Uterus (tissue), 4 donors: ENCODE measurements around the gene KIF15. TPM values are rescaled to one million over a fixed set of nuclear protein-coding genes. Genes with fewer than 3 reads are reported as not detected.

ENCODE experiments used
- DNase-seq, 2 donors: peaks; one replicate each; pipeline ENCODE4 v3.0.0-alpha.2; 2019 to 2020
- H3K27ac ChIP-seq, 2 donors: fragments of 200-600 bp; sonication (generic); 1 replicate in 1 of 2; 2 replicates in 1 of 2; pipeline ENCODE4 v1.5.1; 2016 to 2018
- H3K27me3 ChIP-seq, 2 donors: fragments of 200-600 bp; sonication (generic); one replicate each; pipeline ENCODE4 v1.5.1; 2018 to 2019; ENCODE audit warnings: control low read depth in 1 of 2
- H3K36me3 ChIP-seq, 2 donors: fragments of 200-600 bp; sonication (generic); one replicate each; pipeline ENCODE4 v1.5.1; 2019; ENCODE audit warnings: control low read depth in 1 of 2
- H3K4me1 ChIP-seq, 2 donors: fragments of 200-600 bp; sonication (generic); one replicate each; pipeline ENCODE4 v1.5.1; 2018 to 2019; ENCODE audit warnings: control low read depth in 1 of 2
- H3K4me3 ChIP-seq, 2 donors: fragments of 200-600 bp; sonication (generic); 1 replicate in 1 of 2; 2 replicates in 1 of 2; pipeline ENCODE4 v1.5.1; 2018 to 2019; ENCODE audit warnings: mild to moderate bottlenecking in 1 of 2
- H3K9me3 ChIP-seq, 2 donors: fragments of 200-600 bp; sonication (generic); one replicate each; pipeline ENCODE4 v1.5.1; 2019; ENCODE audit warnings: control low read depth in 1 of 2
- POLR2A ChIP-seq, 2 donors: fragments of 450-650 bp; IDR thresholded peaks; one replicate each; pipeline ENCODE4 v1.6.1; 2016; ENCODE audit warnings: antibody characterized with exemption in 2 of 2, mild to moderate bottlenecking in 1 of 2, moderate library complexity in 1 of 2
- intact Hi-C: fragments of 100-400 bp; cut with DNase I; formaldehyde crosslinking; loops from one replicate; pipeline ENCODE4 v1.15.1; 2023; ENCODE audit warnings: low total_unique reads
- total RNA-seq, 4 donors: library from RNA; depleted of rRNA in 3 of 4; stranded (reverse); fragments of >200 nt in 3 of 4; gene quantifications; one replicate each; pipeline versions ENCODE4 v1.1.0 to v1.2.4, GENCODE V29; 2014 to 2023
- TF ChIP-seq, protein P1 (sequence below), 4 experiments: fragments of 200-600 bp in 2 of 4; fragments of 450-650 bp in 2 of 4; sonication (generic) in 2 of 4; IDR thresholded peaks; one replicate each; pipeline ENCODE4 v1.5.1; 2016 to 2019; ENCODE audit warnings: antibody characterized with exemption in 4 of 4, mild to moderate bottlenecking in 2 of 4, moderate library complexity in 1 of 4
- donor health status: DM: yes; HTN: yes; CAD: no.

The KIF15 gene
- total RNA-seq, 4 donors from 2014 or later = 0.51 to 14.7 (median 2.0) TPM

GRCh38 chr3:44887101-44887500 lies 125.5 kb downstream of the KIF15 start:
- TF ChIP-seq, protein P1, sequence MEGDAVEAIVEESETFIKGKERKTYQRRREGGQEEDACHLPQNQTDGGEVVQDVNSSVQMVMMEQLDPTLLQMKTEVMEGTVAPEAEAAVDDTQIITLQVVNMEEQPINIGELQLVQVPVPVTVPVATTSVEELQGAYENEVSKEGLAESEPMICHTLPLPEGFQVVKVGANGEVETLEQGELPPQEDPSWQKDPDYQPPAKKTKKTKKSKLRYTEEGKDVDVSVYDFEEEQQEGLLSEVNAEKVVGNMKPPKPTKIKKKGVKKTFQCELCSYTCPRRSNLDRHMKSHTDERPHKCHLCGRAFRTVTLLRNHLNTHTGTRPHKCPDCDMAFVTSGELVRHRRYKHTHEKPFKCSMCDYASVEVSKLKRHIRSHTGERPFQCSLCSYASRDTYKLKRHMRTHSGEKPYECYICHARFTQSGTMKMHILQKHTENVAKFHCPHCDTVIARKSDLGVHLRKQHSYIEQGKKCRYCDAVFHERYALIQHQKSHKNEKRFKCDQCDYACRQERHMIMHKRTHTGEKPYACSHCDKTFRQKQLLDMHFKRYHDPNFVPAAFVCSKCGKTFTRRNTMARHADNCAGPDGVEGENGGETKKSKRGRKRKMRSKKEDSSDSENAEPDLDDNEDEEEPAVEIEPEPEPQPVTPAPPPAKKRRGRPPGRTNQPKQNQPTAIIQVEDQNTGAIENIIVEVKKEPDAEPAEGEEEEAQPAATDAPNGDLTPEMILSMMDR (IDR thresholded peaks at IDR 0.05) = no peak
- no peak for TF ChIP-seq POLR2A (IDR thresholded peaks at IDR 0.05)
- Histone ChIP-seq H3K27ac (no peak overlapping the region), H3K4me3 (no peak overlapping the region), H3K9me3 (no peaks in the 10 kb centered on the region), H3K36me3 (no peaks in the 10 kb centered on the region), H3K27me3 (no peaks in the 10 kb centered on the region), H3K4me1 (no peaks in the 10 kb centered on the region)
- DNase-seq = no peak
- intact Hi-C loops = no loop called here

GRCh38 chr3:44890258-44890657 lies 128.7 kb downstream of the KIF15 start:
- no peak for TF ChIP-seq POLR2A (IDR thresholded peaks at IDR 0.05)
- TF ChIP-seq, protein P1 (IDR thresholded peaks at IDR 0.05) = no peak
- H3K27me3 ChIP-seq = no peaks in the 10 kb centered on the region
- H3K27ac ChIP-seq = no peak overlapping the region
- intact Hi-C loops = no loop called here
- H3K4me1 ChIP-seq = no peaks in the 10 kb centered on the region
- no peak overlapping the region for H3K4me3 ChIP-seq
- no peak for DNase-seq
- H3K36me3 ChIP-seq = no peaks in the 10 kb centered on the region
- no peaks in the 10 kb centered on the region for H3K9me3 ChIP-seq

- intact Hi-C loops = no loop called here
- no peak for DNase-seq
- H3K9me3 ChIP-seq = no peaks in the 10 kb centered on the region
- TF ChIP-seq, protein P1 (IDR thresholded peaks at IDR 0.05) = no peak
- H3K27me3 ChIP-seq = no peaks in the 10 kb centered on the region
- no peak overlapping the region for H3K27ac ChIP-seq
- H3K36me3 ChIP-seq = no peaks in the 10 kb centered on the region
- H3K4me1 ChIP-seq = no peaks in the 10 kb centered on the region
- no peak overlapping the region for H3K4me3 ChIP-seq
These were observed 129.3 kb downstream of the KIF15 start for GRCh38 chr3:44890852-44891251.

- intact Hi-C loops = no loop called here
- H3K4me1 ChIP-seq = no peaks in the 10 kb centered on the region
- no peaks in the 10 kb centered on the region for H3K9me3 ChIP-seq
- H3K4me3 ChIP-seq = no peak overlapping the region
- TF ChIP-seq, protein P1 (IDR thresholded peaks at IDR 0.05) = no peak
- H3K27me3 ChIP-seq = no peaks in the 10 kb centered on the region
- H3K27ac ChIP-seq = no peak overlapping the region
- DNase-seq = no peak
- no peaks in the 10 kb centered on the region for H3K36me3 ChIP-seq
These were observed 131.1 kb downstream of the KIF15 start for GRCh38 chr3:44892689-44893088.

- no peaks in the 10 kb centered on the region for H3K9me3 ChIP-seq
- no peaks in the 10 kb centered on the region for H3K4me1 ChIP-seq
- no peak for DNase-seq
- H3K27me3 ChIP-seq = no peaks in the 10 kb centered on the region
- no peak overlapping the region for H3K4me3 ChIP-seq
- no peaks in the 10 kb centered on the region for H3K36me3 ChIP-seq
- intact Hi-C loops = no loop called here
- TF ChIP-seq, protein P1 (IDR thresholded peaks at IDR 0.05) = no peak
- TF ChIP-seq POLR2A (IDR thresholded peaks at IDR 0.05) = no peak
- H3K27ac ChIP-seq = no peak overlapping the region
These were observed 131.5 kb downstream of the KIF15 start for GRCh38 chr3:44893097-44893496.
